PFSK-1 (cell line): Measurements from ENCODE around the gene SIPA1L3.

Experiments
- FOXP2 ChIP-seq: optimal IDR thresholded peaks from 2 replicates; pipeline ENCODE3; 2011; ENCODE audit warnings: borderline replicate concordance, control low read depth, inconsistent platforms; ENCODE audit not compliant: insufficient read depth; ENCODE audit errors: extremely low read length, extremely low read depth
- POLR2AphosphoS5 ChIP-seq: IDR thresholded peaks from 2 replicates; pipeline ENCODE4 v1.6.1; 2012; ENCODE audit warnings: low read depth, mild to moderate bottlenecking, control low read depth, low read length, moderate library complexity
- SIN3A ChIP-seq: IDR thresholded peaks from 2 replicates; pipeline ENCODE4 v1.6.1; 2012; ENCODE audit warnings: mild to moderate bottlenecking, low read length, moderate library complexity, borderline replicate concordance; ENCODE audit not compliant: insufficient read depth
- TAF1 ChIP-seq: IDR thresholded peaks from 2 replicates; pipeline ENCODE4 v1.6.1; 2012; ENCODE audit warnings: low read length, control low read depth, borderline replicate concordance; ENCODE audit not compliant: insufficient read depth
- TF ChIP-seq, protein P1 (sequence below), 2 experiments: IDR thresholded peaks; 2 replicates each; pipeline versions ENCODE4 v1.6.1 to v1.8.0; 2011 to 2012; ENCODE audit warnings: low read depth in 2 of 2, low read length in 2 of 2, control low read depth in 1 of 2, inconsistent platforms in 1 of 2, mild to moderate bottlenecking in 1 of 2, moderate library complexity in 1 of 2; ENCODE audit not compliant: insufficient read depth in 1 of 2

The SIPA1L3 gene

DNA sequence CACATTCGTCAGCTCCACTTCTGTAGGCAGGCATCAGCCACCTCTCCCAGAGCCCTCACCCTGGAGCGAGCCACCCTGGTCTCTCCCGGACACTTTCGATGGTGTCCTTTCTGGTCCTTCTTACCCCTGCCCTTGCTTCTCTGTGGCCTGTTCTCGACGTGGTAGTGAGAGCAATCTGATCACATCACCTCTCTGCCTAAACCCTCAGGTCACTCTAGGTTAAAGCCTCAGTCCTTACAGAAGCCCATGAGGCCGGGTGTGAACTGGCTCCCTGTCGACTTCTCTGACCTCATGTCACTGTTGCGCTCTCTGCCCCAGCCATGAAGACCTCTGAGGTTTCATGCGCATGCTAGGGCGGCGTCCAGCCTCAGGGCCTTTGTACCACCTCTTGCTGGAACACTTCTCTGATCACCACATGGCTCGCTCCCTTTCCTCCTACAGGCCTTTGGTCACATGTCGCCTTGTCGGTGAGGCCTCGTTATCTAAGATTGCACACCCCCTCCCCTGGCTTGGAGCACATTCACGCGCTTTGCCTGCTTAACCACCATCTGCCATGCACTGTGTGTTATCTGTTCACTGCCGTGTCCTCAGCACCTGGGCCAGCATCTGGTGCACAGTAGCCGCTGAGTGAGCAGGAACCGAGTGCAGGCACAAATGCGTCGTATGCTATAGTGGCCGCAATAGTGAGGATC is 215.5 kb downstream of the SIPA1L3 start:
- TF ChIP-seq, protein P1, sequence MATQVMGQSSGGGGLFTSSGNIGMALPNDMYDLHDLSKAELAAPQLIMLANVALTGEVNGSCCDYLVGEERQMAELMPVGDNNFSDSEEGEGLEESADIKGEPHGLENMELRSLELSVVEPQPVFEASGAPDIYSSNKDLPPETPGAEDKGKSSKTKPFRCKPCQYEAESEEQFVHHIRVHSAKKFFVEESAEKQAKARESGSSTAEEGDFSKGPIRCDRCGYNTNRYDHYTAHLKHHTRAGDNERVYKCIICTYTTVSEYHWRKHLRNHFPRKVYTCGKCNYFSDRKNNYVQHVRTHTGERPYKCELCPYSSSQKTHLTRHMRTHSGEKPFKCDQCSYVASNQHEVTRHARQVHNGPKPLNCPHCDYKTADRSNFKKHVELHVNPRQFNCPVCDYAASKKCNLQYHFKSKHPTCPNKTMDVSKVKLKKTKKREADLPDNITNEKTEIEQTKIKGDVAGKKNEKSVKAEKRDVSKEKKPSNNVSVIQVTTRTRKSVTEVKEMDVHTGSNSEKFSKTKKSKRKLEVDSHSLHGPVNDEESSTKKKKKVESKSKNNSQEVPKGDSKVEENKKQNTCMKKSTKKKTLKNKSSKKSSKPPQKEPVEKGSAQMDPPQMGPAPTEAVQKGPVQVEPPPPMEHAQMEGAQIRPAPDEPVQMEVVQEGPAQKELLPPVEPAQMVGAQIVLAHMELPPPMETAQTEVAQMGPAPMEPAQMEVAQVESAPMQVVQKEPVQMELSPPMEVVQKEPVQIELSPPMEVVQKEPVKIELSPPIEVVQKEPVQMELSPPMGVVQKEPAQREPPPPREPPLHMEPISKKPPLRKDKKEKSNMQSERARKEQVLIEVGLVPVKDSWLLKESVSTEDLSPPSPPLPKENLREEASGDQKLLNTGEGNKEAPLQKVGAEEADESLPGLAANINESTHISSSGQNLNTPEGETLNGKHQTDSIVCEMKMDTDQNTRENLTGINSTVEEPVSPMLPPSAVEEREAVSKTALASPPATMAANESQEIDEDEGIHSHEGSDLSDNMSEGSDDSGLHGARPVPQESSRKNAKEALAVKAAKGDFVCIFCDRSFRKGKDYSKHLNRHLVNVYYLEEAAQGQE (IDR thresholded peaks at IDR 0.05; ENCODE audit: insufficient read depth in 1 of 2, low read depth in 2 of 2, low read length in 2 of 2), result no peak
- no peak for TF ChIP-seq POLR2AphosphoS5
- TF ChIP-seq FOXP2, result no peak
- TF ChIP-seq TAF1, result no peak
- no peak for TF ChIP-seq SIN3A

DNA sequence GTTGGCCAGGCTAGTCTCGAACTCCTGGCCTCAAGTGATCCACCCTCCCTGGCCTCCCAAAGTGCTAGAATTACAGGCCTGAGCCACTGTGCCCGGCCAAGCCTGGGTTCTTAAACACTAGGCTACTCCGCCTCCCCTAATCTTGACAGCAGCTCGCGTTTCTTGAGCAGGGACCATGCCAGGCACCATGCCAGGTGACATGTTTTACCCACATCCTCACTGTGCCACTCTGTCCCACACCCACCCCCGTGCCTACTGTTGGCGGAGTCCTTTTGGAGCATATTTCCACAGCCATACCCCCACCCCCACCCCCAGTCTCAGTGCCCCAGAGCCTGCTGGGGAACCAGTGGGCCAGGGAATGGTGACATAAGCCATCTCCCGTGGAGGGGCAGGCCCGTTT is 218.2 kb downstream of the SIPA1L3 start:
- TF ChIP-seq TAF1 (no peak), FOXP2 (no peak), SIN3A (no peak), POLR2AphosphoS5 (no peak)

DNA sequence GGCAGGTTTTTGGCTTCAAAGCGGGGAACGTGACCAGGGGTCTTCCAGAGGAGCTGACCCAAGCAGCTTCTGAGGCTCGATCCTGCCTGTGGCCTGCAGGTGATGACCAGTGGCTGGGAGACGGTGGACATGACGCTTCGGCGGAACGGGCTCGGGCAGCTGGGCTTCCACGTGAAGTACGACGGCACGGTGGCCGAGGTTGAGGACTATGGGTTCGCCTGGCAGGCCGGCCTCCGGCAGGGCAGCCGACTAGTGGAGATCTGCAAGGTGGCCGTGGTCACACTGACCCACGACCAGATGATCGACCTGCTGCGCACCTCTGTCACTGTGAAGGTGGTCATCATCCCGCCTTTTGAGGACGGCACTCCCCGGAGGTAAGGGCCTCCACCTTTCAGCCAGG is 223.4 kb downstream of the SIPA1L3 start:
- TF ChIP-seq TAF1 (no peak), FOXP2 (no peak), SIN3A (no peak), POLR2AphosphoS5 (no peak)
- TF ChIP-seq, protein P1 (IDR thresholded peaks at IDR 0.05; ENCODE audit: insufficient read depth in 1 of 2, low read depth in 2 of 2, low read length in 2 of 2), result no peak

DNA sequence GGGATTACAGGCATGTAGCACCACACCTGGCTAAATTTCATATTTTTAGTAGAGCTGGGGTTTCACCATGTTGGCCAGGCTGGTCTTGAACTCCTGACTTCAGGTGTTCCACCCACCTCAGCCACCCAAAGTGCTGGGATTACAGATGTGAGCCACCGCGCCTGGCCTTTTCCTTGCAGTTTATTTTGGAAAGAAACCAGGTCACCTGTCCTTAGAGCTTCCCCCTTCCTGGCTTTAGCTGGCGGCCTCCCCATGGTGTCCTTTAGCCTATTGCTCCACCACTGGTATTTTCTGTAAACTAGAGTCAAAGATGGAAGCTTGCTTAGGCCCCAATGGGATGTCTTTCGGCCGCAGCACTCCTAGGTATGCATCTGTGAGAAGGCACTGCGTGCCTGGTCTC is 225.8 kb downstream of the SIPA1L3 start:
- TF ChIP-seq, protein P1 (IDR thresholded peaks at IDR 0.05; ENCODE audit: insufficient read depth in 1 of 2, low read depth in 2 of 2, low read length in 2 of 2), result no peak
- TF ChIP-seq TAF1, result no peak

DNA sequence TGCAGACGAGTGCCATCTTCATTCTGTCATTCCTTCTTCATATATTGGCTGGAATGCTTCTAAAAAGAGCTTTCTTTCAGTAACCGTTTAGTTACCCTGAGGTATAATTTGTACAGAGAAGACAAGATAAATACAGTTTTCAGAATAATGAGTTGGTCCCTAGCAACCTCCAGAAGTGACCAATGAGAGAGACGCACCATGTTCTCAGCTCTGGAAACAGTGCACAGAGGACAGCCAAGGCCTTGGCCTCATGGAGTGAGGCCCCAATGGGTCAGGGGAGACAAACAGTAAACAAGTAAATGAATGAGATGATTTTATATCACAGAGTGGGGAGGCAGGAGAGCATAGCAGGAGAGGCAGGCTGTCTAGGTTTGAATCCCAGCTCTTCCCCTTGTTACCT is 226.3 kb downstream of the SIPA1L3 start:
- TF ChIP-seq FOXP2 (no peak), SIN3A (no peak), TAF1 (no peak), POLR2AphosphoS5 (no peak)
- TF ChIP-seq, protein P1 (IDR thresholded peaks at IDR 0.05; ENCODE audit: insufficient read depth in 1 of 2, low read depth in 2 of 2, low read length in 2 of 2), result no peak
